Placental pericyte (primary cell): ENCODE data around the gene TSPAN6. TPM values are rescaled to one million over a fixed set of nuclear protein-coding genes. Genes with fewer than 3 reads are reported as not detected.

Experiments
- total RNA-seq: library from RNA; depleted of rRNA; stranded (reverse); fragments of >200 nt; gene quantifications from 2 replicates; pipeline ENCODE4 v1.2.3, GENCODE V29; 2012

Gene TSPAN6, protein sequence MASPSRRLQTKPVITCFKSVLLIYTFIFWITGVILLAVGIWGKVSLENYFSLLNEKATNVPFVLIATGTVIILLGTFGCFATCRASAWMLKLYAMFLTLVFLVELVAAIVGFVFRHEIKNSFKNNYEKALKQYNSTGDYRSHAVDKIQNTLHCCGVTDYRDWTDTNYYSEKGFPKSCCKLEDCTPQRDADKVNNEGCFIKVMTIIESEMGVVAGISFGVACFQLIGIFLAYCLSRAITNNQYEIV
- total RNA-seq: 23.4 and 25.8 TPM in 2 replicates

DNA sequence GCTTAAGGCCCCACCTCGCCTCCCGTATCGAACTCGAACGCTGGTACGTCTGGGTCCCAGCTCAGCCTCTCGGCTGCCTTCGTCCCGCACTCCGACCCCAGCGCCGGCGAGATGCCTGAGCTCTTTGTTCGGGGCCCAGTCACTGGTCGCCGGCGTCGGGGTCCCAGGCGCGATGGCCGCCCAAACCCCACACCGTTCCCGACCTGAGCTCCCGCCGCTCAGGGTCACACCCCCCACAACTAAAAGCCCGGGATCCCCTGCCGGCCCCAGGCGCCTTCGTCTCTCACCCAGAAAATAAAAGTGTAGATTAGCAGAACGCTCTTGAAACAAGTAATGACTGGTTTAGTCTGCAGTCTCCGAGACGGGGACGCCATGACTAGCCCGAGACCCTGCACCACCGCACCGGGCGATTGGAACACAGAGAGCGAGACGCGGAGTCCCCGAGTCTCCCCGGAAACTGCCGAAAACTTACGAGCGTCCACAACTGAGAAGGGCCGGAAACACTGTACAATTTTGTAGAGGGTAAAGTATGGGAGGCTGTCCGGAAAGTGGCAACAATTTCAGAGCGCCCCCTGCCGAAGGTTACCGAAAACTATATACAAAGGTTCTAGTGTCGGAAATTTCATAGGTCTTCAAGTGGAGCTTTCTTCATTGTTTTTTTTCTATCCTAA, at the start of gene TSPAN6:
Gene TSPAN6, minus strand, starts transcription at position 486 of the 671 bp plus-strand sequence. Its CDS starts 112 bp downstream, at position 374.

DNA sequence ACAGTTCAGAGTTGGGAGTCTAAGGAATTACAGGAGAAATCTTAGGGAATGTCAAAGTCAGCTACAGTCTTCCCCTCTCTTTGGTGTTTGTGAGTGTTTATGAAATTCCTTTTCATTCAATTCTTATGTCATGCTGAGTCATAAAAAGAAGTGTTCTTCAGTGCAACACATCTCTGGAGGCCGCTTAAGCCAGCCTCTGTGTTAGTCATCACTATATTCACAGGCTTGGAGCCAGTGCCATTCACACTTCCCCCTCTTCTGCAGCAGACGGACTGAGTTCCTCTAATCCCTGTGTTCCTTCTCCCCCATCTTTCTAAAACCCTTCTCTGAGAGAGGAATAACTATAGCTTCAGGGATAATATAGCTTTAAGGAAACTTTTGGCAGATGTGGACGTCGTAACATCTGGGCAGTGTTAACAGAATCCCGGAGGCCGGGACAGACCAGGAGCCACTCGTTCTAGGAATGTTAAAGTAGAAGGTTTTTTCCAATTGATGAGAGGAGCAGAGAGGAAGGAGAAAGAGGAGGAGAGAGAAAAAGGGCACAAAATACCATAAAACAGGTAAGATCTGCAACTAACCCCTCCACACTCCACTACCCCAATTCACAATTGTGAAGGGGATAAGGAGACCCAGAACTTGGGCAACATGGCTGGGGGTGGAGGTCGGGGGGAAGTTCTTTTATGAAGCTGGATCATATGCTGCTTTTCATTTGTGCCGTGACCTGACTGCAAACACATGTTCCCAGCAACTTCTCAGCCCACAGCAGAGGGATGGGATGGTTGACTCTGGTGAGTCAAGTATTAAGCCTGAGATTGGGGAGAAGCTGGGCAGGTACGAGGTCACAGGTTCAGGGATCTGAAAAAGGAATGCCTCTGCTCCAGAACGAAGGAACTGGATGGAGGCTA, 7.6 kb upstream of the TSPAN6 start, which contains the start of gene SRPX2:
Gene SRPX2, plus strand, starts transcription at position 244 of the 905 bp plus-strand sequence. CDS start 2,124 bp downstream, outside the sequence.

DNA sequence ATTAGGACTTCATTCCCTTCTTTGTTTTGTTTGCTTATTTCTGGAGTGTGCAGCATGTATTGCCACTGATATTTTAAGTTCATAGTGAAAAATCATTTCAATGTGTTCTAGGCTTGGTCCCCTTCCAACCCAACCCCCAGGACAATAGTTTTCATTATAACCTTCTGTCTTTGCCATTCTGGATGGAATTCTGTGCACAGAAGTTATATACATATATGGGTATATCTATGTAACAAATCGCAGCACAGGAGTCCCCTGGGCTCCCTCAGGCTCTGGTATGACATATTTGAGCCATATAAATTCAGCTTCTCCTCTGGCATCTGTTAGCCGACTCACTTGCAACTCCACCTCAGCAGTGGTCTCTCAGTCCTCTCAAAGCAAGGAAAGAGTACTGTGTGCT, 52.0 kb downstream of the TSPAN6 start, which contains the start of gene TNMD:
Gene TNMD, plus strand, starts transcription at position 326 of the 400 bp plus-strand sequence. CDS start 83 bp downstream, outside the sequence.

Other genes with a start within 250 kb of the TSPAN6 start
- gene PCDH19, start 226.5 kb downstream of the TSPAN6 start, total RNA-seq: under 0.01 and 0.14 TPM in 2 replicates
- not detected in 2 replicates for gene TNMD, start 51.9 kb downstream of the TSPAN6 start, total RNA-seq
- 40.9 and 73.2 TPM in 2 replicates for gene SRPX2, start 7.4 kb upstream of the TSPAN6 start, total RNA-seq
- gene SYTL4, start 95.3 kb upstream of the TSPAN6 start, total RNA-seq: 3.7 and 4.0 TPM in 2 replicates
- gene CSTF2, start 183.6 kb upstream of the TSPAN6 start, total RNA-seq: 16.0 and 33.2 TPM in 2 replicates
- gene NOX1, start 237.6 kb upstream of the TSPAN6 start, total RNA-seq: 0.22 TPM in 1 of 2 replicates, not detected in the other